M059J (cell line): ENCODE results near the gene DRC7. TPM values are rescaled to one million over a fixed set of nuclear protein-coding genes. Genes with fewer than 3 reads are reported as not detected.

Experiments used
- DNase-seq: peaks from one replicate; pipeline ENCODE4 v3.0.0-alpha.2; 2012; ENCODE audit warnings: low read depth
- total RNA-seq: library from RNA; depleted of rRNA; stranded (reverse); fragments of >200 nt; shearing (Covaris generic); gene quantifications from 2 replicates; pipeline ENCODE4 v1.2.3, GENCODE V29; 2014

Gene DRC7
- total RNA-seq, 1 experiment from 2014 or later: not detected

- no peak for DNase-seq
These were observed 33.7 kb upstream of the DRC7 start for GRCh38 chr16:57660715-57661463.

DNA sequence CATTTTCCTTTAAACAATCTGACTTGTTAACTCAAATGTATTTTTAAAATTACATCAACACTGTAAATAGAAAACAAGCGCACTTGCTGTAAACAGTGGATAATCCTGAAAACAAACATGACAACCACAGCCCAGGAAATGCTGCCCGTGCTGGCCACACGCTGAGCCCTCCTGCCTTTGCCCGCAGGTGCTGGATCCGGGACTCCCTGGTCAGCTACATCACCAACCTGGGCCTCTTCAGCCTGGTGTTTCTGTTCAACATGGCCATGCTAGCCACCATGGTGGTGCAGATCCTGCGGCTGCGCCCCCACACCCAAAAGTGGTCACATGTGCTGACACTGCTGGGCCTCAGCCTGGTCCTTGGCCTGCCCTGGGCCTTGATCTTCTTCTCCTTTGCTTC, 33.1 kb upstream of the DRC7 start:
- no peak for DNase-seq

- DNase-seq: no peak
These were observed 32.4 kb upstream of the DRC7 start for GRCh38 chr16:57661936-57662906.

DNA sequence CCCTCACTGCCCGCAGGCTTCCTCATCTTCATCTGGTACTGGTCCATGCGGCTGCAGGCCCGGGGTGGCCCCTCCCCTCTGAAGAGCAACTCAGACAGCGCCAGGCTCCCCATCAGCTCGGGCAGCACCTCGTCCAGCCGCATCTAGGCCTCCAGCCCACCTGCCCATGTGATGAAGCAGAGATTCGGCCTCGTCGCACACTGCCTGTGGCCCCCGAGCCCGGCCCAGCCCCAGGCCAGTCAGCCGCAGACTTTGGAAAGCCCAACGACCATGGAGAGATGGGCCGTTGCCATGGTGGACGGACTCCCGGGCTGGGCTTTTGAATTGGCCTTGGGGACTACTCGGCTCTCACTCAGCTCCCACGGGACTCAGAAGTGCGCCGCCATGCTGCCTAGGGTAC, 31.2 kb upstream of the DRC7 start:
- DNase-seq: no peak

GRCh38 chr16:57663917-57664661, 30.5 kb upstream of the DRC7 start:
- DNase-seq: no peak

- no peak for DNase-seq
These were observed 30.0 kb upstream of the DRC7 start for GRCh38 chr16:57664662-57665025.

- no peak for DNase-seq
These were observed 29.1 kb upstream of the DRC7 start for GRCh38 chr16:57665541-57665940.

DNA sequence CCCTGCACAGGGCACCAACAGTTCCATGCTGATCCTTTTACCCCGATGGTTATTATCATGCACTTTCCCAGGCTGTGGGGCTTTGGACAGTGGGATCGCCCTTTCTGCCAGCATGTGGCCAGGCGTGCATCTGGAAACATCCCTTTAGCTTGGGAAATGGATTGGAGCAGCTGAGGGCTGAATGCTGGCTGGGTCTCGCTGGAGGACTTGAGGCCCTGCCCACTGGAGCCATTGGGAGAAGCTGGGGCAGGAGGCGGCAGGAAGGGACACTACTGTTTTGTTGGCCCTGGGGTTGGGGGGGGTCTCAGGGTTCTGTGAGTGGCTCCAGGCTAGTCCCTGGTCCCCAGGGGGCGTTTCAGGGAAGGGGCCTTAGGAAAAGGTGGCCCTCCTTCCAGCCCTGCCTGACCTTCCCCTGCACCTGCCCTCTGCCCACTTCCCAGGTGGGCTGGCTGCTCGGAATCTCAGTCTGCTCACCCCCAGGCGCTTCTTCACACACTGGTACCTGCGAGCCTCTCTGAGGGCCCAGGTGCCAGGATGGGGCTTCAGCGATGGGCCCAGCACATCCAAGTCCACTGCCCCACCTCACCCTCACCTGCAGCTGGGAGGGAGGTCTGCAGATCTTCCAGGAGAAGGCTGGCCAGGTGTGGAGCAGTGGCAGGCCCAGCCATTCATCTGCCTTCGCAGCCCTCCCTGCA, 28.1 kb upstream of the DRC7 start:
- DNase-seq: no peak

DNA sequence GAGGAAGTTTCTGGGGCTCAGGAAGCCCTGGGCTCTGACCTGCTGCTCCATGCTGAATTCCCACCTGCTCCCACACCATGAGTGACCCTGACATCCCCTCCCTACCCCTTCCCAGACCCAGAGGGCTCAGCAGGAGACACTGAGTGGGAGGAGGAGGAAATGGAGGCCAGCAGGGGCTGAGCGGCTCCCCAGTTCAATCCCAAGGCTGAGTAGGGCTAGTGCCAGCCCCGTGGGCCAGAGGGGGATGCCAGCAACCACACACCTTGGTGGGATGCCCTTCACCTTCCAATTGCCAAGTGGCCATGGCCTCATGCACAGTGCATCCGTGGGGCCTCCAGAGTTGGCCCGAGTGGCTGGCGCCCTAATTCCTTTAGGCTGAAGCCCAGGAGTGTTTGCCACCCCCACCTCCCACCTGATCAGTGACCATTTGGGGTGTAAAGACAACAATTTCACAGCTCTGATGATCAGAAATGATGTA, 27.5 kb upstream of the DRC7 start:
- DNase-seq: no peak

GRCh38 chr16:57667526-57668262, 26.9 kb upstream of the DRC7 start:
- DNase-seq: peak; percentile 58

DNA sequence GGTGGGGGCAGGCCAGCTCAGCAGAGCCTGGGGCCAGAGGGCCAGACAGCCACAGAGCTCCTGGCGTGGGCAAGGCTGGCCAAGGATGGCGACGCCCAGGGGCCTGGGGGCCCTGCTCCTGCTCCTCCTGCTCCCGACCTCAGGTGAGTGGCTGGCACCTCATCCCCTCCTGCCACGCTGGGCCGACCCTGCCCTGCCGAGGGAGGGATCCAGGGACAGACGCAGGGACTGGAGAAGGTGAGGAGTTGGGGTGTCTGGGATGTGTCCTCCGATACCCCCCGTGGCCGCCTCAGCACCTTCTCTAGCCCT, 26.4 kb upstream of the DRC7 start, which contains the start of gene ADGRG3:
TSS of gene ADGRG3 (plus strand) at position 44 of the 309 bp plus-strand sequence. CDS start at position 86, 42 bp downstream.
- DNase-seq: no peak

- no peak for DNase-seq
These were observed 25.8 kb upstream of the DRC7 start for GRCh38 chr16:57668630-57669475.

GRCh38 chr16:57669476-57670162, 25.0 kb upstream of the DRC7 start:
- no peak for DNase-seq

DNA sequence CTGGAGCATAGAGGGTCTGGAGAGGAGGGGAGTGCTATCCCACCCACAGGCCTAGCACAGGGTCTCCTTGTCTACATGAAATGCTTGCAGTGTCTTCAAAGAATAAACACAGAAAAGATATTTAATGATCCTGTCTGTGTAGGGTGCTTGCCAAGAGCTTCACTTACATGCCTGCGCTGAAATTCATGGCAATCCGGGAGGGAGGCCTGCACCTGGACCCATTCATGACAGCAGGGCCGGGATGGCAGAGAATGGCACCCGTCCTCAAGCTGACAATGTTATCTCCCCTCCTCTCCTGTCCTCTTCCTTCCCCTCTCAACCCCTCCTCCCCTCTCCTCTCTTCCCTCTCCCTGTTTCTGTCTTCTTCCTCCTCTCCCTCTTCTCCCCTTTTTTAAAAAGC, 24.4 kb upstream of the DRC7 start:
- no peak for DNase-seq

- peak; percentile 56 for DNase-seq
These were observed 23.2 kb upstream of the DRC7 start for GRCh38 chr16:57671451-57671850.

- no peak for DNase-seq
These were observed 22.2 kb upstream of the DRC7 start for GRCh38 chr16:57672416-57672815.

DNA sequence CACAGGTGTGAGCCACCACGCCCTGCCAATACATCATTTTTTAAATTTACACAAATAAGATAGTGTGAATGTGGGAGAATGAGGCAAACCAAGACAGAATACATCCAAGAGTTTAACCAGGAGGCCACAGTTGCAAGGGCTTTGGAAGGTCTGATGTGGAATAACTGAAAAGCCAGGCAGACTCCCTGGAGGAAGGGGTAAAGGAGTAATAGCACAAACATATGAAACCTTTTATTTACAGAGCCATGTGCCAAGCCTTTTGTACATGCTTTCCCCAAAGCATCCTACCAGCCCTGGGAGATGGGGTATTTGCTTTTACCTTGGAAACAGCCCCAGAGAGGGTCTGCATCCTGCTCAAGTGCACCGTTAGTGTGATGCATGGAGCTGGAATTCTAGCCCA, 21.8 kb upstream of the DRC7 start:
- no peak for DNase-seq

DNA sequence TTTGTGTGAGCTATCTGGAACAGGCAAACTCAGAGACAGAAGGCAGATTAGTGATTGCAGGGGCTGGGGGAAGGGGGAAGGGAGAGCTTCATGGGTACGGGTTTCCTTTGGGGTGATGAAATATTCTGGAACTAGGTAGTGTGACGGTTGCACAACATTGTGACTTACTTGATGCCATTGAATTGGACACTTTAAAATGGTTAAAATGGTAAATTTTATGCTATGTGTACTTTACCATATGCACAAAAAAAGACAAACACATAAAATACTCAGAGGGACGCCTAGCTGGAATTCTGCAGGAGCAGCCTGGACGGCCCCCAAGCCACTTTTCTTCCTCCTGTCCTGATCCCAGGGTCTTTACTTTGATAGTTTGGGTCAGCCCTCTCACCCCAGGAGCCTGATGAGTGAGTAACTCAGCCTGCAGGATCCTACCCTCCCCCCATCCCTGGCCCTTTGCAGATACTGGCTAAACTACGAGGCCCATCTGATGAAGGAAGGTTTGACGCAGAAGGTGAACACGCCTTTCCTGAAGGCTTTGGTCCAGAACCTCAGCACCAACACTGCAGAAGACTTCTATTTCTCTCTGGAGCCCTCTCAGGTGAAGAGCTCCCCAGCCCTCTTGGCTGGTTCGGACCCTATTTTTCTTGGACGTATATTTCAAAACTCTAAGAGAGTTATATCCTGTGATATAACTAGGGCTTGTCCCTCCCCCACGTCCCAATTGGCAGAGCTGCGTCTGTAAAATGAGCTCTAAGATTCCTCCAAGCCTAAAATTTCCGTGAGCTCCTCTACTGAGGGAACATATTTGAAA, 18.7 kb upstream of the DRC7 start:
- no peak for DNase-seq
